K562 treated with DMSO at 1 percent for 48 hours (cell line): Measurements from ENCODE around the gene KLHL12. TPM values are rescaled to one million over a fixed set of nuclear protein-coding genes. Genes with fewer than 3 reads are reported as not detected.

Source experiments
- total RNA-seq: library from RNA; unstranded; fragments of 300-600 nt; gene quantifications from 2 replicates; pipeline ENCODE4 v1.2.3, GENCODE V29; 2022; ENCODE audit warnings: low replicate concordance; ENCODE audit errors: extremely low read depth

Gene KLHL12
- not detected in 2 replicates for total RNA-seq

GRCh38 chr1:202926581-202927491 lies at the start of gene KLHL12:
Gene KLHL12 (minus strand): TSS chr1:202927234. CDS start chr1:202925162, 2,072 bp downstream.

GRCh38 chr1:202957733-202958543 lies 30.9 kb upstream of the KLHL12 start, which contains the start of gene ADIPOR1:
Gene ADIPOR1 (minus strand): TSS chr1:202958312. CDS start chr1:202951070, 7,242 bp downstream.

GRCh38 chr1:202888531-202889360 lies 38.3 kb downstream of the KLHL12 start, which contains the start of gene RABIF:
Gene RABIF (minus strand): TSS chr1:202889149. CDS start chr1:202889098, 51 bp downstream.

Other genes starting within 250 kb of the KLHL12 start
- gene SYT2, start 216.8 kb downstream of the KLHL12 start, total RNA-seq, result not detected in 2 replicates
- gene KDM5B, start 118.8 kb downstream of the KLHL12 start, total RNA-seq, result not detected in 2 replicates
- not detected in 2 replicates for gene PCAT6, start 116.3 kb downstream of the KLHL12 start, total RNA-seq
- not detected in 2 replicates for gene RABIF, start 38.1 kb downstream of the KLHL12 start, total RNA-seq
- not detected in 2 replicates for gene ADIPOR1, start 31.1 kb upstream of the KLHL12 start, total RNA-seq
- gene CYB5R1, start 40.0 kb upstream of the KLHL12 start, total RNA-seq, result not detected in 2 replicates
- gene TMEM183A, start 80.1 kb upstream of the KLHL12 start, total RNA-seq, result not detected in 2 replicates
- gene PPFIA4, start 99.3 kb upstream of the KLHL12 start, total RNA-seq, result not detected in 2 replicates
- not detected in 2 replicates for gene MYOG, start 158.8 kb upstream of the KLHL12 start, total RNA-seq
- gene ADORA1, start 200.5 kb upstream of the KLHL12 start, total RNA-seq, result not detected in 2 replicates
- gene MYBPH, start 248.6 kb upstream of the KLHL12 start, total RNA-seq, result not detected in 2 replicates